Endothelial cell of umbilical vein (primary cell): ENCODE results near the gene ROPN1L. TPM values are rescaled to one million over a fixed set of nuclear protein-coding genes. Genes with fewer than 3 reads are reported as not detected.

Experiments
- BruUV-seq: library from RNA; stranded (reverse); fragments of 400-500 nt; replicated peaks from 2 replicates; lab custom pipeline; 2021; lab: Mats Ljungman, UMichigan
- CTCF ChIA-PET: fragments of 300-600, 350-600 bp; sonication (Branson Sonifier 250); formaldehyde crosslinking; loops from one replicate; lab custom pipeline; 2021; ENCODE audit warnings: antibody characterized with exemption, inconsistent platforms; lab: Charles Lee
- POLR2A ChIA-PET: fragments of 300-600, 350-600 bp; sonication (Branson Sonifier 250); formaldehyde crosslinking; loops from one replicate; lab custom pipeline; 2021; ENCODE audit warnings: antibody characterized with exemption, inconsistent platforms; lab: Charles Lee
- DNase-seq: peaks from one replicate; pipeline ENCODE4 v3.0.0-alpha.2; 2011; ENCODE audit warnings: low read depth, low spot score
- FAIRE-seq: peaks from 2 replicates; lab custom pipeline; 2011; peaks lifted over from hg19 to GRCh38; lab: Jason Lieb, UNC
- H2AFZ ChIP-seq: 2 replicates; pipeline ENCODE4 v1.6.0; 2012; ENCODE audit warnings: low read depth, low read length, control low read depth, inconsistent platforms
- H3K27ac ChIP-seq: 2 replicates; pipeline ENCODE4 v1.5.1; 2011; ENCODE audit warnings: low read depth, mild to moderate bottlenecking, control low read depth, low read length, moderate library complexity; ENCODE audit not compliant: insufficient read depth
- H3K27me3 ChIP-seq, 2 experiments: 2 replicates each; pipeline versions ENCODE4 v1.6.0 to v1.6.1; 2011; ENCODE audit warnings: low read length in 2 of 2, mixed read lengths in 1 of 2; ENCODE audit not compliant: control insufficient read depth in 2 of 2, insufficient read depth in 2 of 2
- H3K36me3 ChIP-seq, 2 experiments: 2 replicates in 1 of 2; 3 replicates in 1 of 2; pipeline ENCODE4 v1.5.1; 2011; ENCODE audit warnings: low read length in 2 of 2, mild to moderate bottlenecking in 1 of 2, moderate library complexity in 1 of 2; ENCODE audit not compliant: control insufficient read depth in 2 of 2, insufficient read depth in 2 of 2; ENCODE audit errors: extremely low read depth in 1 of 2
- H3K4me1 ChIP-seq: 3 replicates; pipeline ENCODE4 v1.5.1; 2011; ENCODE audit warnings: mild to moderate bottlenecking, low read length; ENCODE audit not compliant: control insufficient read depth, insufficient read depth; ENCODE audit errors: extremely low read depth
- H3K4me2 ChIP-seq: 2 replicates; pipeline ENCODE4 v1.6.1; 2011; ENCODE audit warnings: low read length, control low read depth, mixed read lengths; ENCODE audit not compliant: insufficient read depth
- H3K4me3 ChIP-seq, 3 experiments: fragments of 200-600 bp in 1 of 3; sonication (generic), shearing (Covaris generic) in 1 of 3; replicated peaks in 1 of 3; 2 replicates each; pipeline ENCODE4 v1.5.1; 2011 to 2016; ENCODE audit warnings: control low read depth in 3 of 3, low read length in 3 of 3, mild to moderate bottlenecking in 2 of 3, inconsistent platforms in 1 of 3, low read depth in 1 of 3, moderate library complexity in 1 of 3; ENCODE audit not compliant: insufficient read depth in 1 of 3
- H3K79me2 ChIP-seq: 2 replicates; pipeline ENCODE4 v1.6.0; 2012; ENCODE audit warnings: low read length, inconsistent platforms; ENCODE audit not compliant: control insufficient read depth, insufficient read depth
- H3K9ac ChIP-seq: replicated peaks from 2 replicates; pipeline ENCODE3; 2011; ENCODE audit warnings: low read length, control low read depth; ENCODE audit not compliant: insufficient read depth; ENCODE audit errors: extremely low read depth
- H3K9me1 ChIP-seq: replicated peaks from 3 replicates; pipeline ENCODE4 v1.6.0; 2011; ENCODE audit warnings: mild to moderate bottlenecking, low read length; ENCODE audit not compliant: control insufficient read depth, insufficient read depth; ENCODE audit errors: extremely low read depth
- H3K9me3 ChIP-seq: replicated peaks from 2 replicates; pipeline ENCODE4 v1.5.1; 2012; ENCODE audit warnings: low read length, inconsistent platforms; ENCODE audit not compliant: control insufficient read depth, insufficient read depth
- H4K20me1 ChIP-seq: replicated peaks from 2 replicates; pipeline ENCODE3; 2011; ENCODE audit warnings: mild to moderate bottlenecking, low read length; ENCODE audit not compliant: control insufficient read depth, insufficient read depth; ENCODE audit errors: extremely low read depth
- EZH2 ChIP-seq: IDR thresholded peaks from 2 replicates; pipeline ENCODE4 v1.6.1; 2012; ENCODE audit warnings: borderline replicate concordance, low read depth, mild to moderate bottlenecking, moderate library complexity, low read length, inconsistent platforms; ENCODE audit not compliant: severe bottlenecking
- FOS ChIP-seq: IDR thresholded peaks from 2 replicates; pipeline ENCODE4 v1.6.1; 2011; ENCODE audit warnings: mild to moderate bottlenecking, low read length, moderate library complexity, borderline replicate concordance; ENCODE audit not compliant: insufficient read depth
- JUN ChIP-seq: IDR thresholded peaks from 2 replicates; pipeline ENCODE4 v1.6.1; 2011; ENCODE audit warnings: borderline replicate concordance, low read depth; ENCODE audit not compliant: insufficient read length, insufficient read depth
- MYC ChIP-seq: IDR thresholded peaks from one replicate; pipeline ENCODE4 v1.6.1; 2011; ENCODE audit warnings: mild to moderate bottlenecking, low read depth, low read length
- POLR2AphosphoS5 ChIP-seq: IDR thresholded peaks from 2 replicates; pipeline ENCODE4 v1.6.1; 2012; ENCODE audit warnings: low read depth, mild to moderate bottlenecking, control low read depth, low read length, moderate library complexity; ENCODE audit not compliant: insufficient read depth
- dilution Hi-C: fragments of 300-500 bp; cut with MboI; formaldehyde crosslinking; loops from one replicate; pipeline ENCODE4 v1.15.0; 2019; ENCODE audit warnings: low sequenced_read_pairs; ENCODE audit not compliant: extremely low pct_ligation_motif_present
- intact Hi-C: fragments of 100-400 bp; cut with micrococcal nuclease; formaldehyde crosslinking; loops from one replicate; pipeline ENCODE4 v1.10.0; 2022
- polyA plus RNA-seq, 4 experiments: library from polyadenylated mRNA; depleted of rRNA in 3 of 4; stranded (reverse) in 3 of 4; unstranded in 1 of 4; fragments of >200 nt; gene quantifications; 2 replicates each; pipeline versions ENCODE4 v1.2.1 to v1.2.3, GENCODE V29; 2011 to 2012; ENCODE audit warnings: missing spikeins in 1 of 4
- total RNA-seq: library from RNA; stranded (reverse); gene quantifications from 2 replicates; pipeline ENCODE4 v1.2.3, GENCODE V29; 2021
- TF ChIP-seq, protein P1 (sequence below), 2 donors: IDR thresholded peaks; 1 replicate in 1 of 2; 2 replicates in 1 of 2; pipeline ENCODE4 v1.5.1; 2011; ENCODE audit warnings: low read length in 2 of 2, mild to moderate bottlenecking in 2 of 2, moderate library complexity in 2 of 2, control low read depth in 1 of 2, inconsistent platforms in 1 of 2, low read depth in 1 of 2; ENCODE audit not compliant: insufficient read depth in 1 of 2; ENCODE audit errors: extremely low read depth in 1 of 2

ROPN1L gene
- total and polyA plus RNA-seq, 2 donors (not counting 3 experiments of a cell fraction or from before 2014, with no cell fraction given): 0.30 to 0.60 TPM

DNA sequence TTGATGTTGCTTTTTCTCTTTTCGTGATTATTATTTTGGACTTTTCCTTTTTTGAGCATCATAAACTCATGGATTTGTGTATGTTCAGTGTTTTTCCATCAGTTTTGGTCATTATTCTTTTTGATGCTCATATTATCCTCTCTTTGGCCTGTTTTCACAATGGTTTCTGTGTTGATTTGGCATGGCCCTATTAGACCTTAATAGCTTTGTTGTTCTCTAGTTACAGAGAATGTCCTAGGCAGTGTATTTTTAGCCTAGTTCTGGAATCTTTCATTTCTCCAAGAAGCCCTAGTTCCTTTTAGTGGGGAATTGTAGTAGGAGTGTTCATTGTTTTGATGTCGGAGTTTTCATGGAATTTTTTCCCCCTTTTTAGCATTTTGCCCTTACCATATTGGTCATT lies 41.3 kb upstream of the ROPN1L start:
- Histone ChIP-seq H3K4me2 (no peak overlapping the region), H3K27ac (no peak overlapping the region), H2AFZ (no peak overlapping the region), H3K79me2 (no peaks in the 10 kb centered on the region), H3K4me1 (no peaks in the 10 kb centered on the region), H3K9me1 (no peaks in the 10 kb centered on the region), H4K20me1 (no peaks in the 10 kb centered on the region), H3K9me3 (no peaks in the 10 kb centered on the region), H3K9ac (no peak overlapping the region), H3K36me3 (peaks cover 15 to 22% of the 10 kb centered on the region in 2 experiments), H3K4me3 (no peak overlapping the region), H3K27me3 (no peaks in the 10 kb centered on the region)
- ChIA-PET POLR2A (no interaction called here), CTCF (no interaction called here)
- intact Hi-C loops (no loop called here), dilution Hi-C loops (loop anchor here (25.0 kb wide), 1 partner anchor 138 kb away; the partner anchor contains the start of gene CCT5)
- FAIRE-seq: no peak
- BruUV-seq: no TSS peak
- TF ChIP-seq MYC: no peak
- TF ChIP-seq JUN: no peak
- no peak for TF ChIP-seq FOS
- TF ChIP-seq, protein P1, sequence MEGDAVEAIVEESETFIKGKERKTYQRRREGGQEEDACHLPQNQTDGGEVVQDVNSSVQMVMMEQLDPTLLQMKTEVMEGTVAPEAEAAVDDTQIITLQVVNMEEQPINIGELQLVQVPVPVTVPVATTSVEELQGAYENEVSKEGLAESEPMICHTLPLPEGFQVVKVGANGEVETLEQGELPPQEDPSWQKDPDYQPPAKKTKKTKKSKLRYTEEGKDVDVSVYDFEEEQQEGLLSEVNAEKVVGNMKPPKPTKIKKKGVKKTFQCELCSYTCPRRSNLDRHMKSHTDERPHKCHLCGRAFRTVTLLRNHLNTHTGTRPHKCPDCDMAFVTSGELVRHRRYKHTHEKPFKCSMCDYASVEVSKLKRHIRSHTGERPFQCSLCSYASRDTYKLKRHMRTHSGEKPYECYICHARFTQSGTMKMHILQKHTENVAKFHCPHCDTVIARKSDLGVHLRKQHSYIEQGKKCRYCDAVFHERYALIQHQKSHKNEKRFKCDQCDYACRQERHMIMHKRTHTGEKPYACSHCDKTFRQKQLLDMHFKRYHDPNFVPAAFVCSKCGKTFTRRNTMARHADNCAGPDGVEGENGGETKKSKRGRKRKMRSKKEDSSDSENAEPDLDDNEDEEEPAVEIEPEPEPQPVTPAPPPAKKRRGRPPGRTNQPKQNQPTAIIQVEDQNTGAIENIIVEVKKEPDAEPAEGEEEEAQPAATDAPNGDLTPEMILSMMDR (IDR thresholded peaks at IDR 0.05; ENCODE audit: extremely low read depth in 1 of 2, insufficient read depth in 1 of 2, low read depth in 1 of 2, low read length in 2 of 2): no peak
- no peak for TF ChIP-seq EZH2
- no peak for TF ChIP-seq POLR2AphosphoS5
- no peak for DNase-seq
